B cell (primary cell): Measurements from ENCODE around the gene FGA. TPM values are rescaled to one million over a fixed set of nuclear protein-coding genes. Genes with fewer than 3 reads are reported as not detected.

ENCODE experiments used
- ATAC-seq: fragments of 200-7000 bp; cut with Tn5 transposase; one replicate; pipeline ENCODE4 v1.10.0; 2021; ENCODE audit warnings: low read depth, mild to moderate bottlenecking, moderate number of reproducible peaks, moderate library complexity
- CTCF ChIA-PET: fragments of 350-600 bp; sonication (Branson Sonifier 250); formaldehyde crosslinking; loops from one replicate; lab custom pipeline; 2021; ENCODE audit warnings: antibody characterized with exemption, inconsistent platforms; lab: Charles Lee
- POLR2A ChIA-PET: fragments of 350-600 bp; sonication (Branson Sonifier 250); formaldehyde crosslinking; loops from one replicate; lab custom pipeline; 2021; ENCODE audit warnings: antibody characterized with exemption; lab: Charles Lee
- DNase-seq: peaks from one replicate; pipeline ENCODE4 v3.0.0; 2013
- H2AFZ ChIP-seq: 2 replicates; pipeline ENCODE4 v1.6.1; 2012; ENCODE audit warnings: mild to moderate bottlenecking, low read depth, low read length; ENCODE audit not compliant: insufficient read depth, poor library complexity, severe bottlenecking
- H3K27ac ChIP-seq, 2 donors: 1 replicate in 1 of 2; 2 replicates in 1 of 2; pipeline ENCODE4 v1.5.1; 2012 to 2013; ENCODE audit warnings: low read length in 2 of 2, mild to moderate bottlenecking in 2 of 2, moderate library complexity in 1 of 2
- H3K27me3 ChIP-seq, 4 experiments: fragments of 200-600 bp in 1 of 4; sonication (generic) in 1 of 4; replicated peaks in 1 of 4; 1 replicate in 2 of 4; 2 replicates in 2 of 4; pipeline versions ENCODE4 v1.6.1 to v1.7.0; 2013 to 2016; ENCODE audit warnings: low read length in 3 of 4, mild to moderate bottlenecking in 2 of 4, mixed read lengths in 1 of 4, moderate library complexity in 1 of 4; ENCODE audit not compliant: insufficient read depth in 4 of 4, control insufficient read depth in 3 of 4; ENCODE audit errors: control extremely low read depth in 1 of 4
- H3K36me3 ChIP-seq, 2 experiments: replicated peaks in 1 of 2; 1 replicate in 1 of 2; 2 replicates in 1 of 2; pipeline versions ENCODE4 v1.6.1 to v1.7.1; 2013; ENCODE audit warnings: low read length in 1 of 2; ENCODE audit not compliant: insufficient read depth in 2 of 2, control insufficient read depth in 1 of 2; ENCODE audit errors: control extremely low read depth in 1 of 2, extremely low read depth in 1 of 2
- H3K4me1 ChIP-seq, 2 donors: fragments of 200-600 bp in 1 of 2; sonication (generic) in 1 of 2; 1 replicate in 1 of 2; 2 replicates in 1 of 2; pipeline versions ENCODE4 v1.5.1 to v1.6.1; 2013 to 2017; ENCODE audit warnings: low read length in 2 of 2; ENCODE audit not compliant: control insufficient read depth in 2 of 2, insufficient read depth in 2 of 2
- H3K4me2 ChIP-seq: replicated peaks from 2 replicates; pipeline ENCODE3; 2012; ENCODE audit warnings: mild to moderate bottlenecking, low read depth, low read length; ENCODE audit not compliant: poor library complexity, severe bottlenecking
- H3K4me3 ChIP-seq, 5 experiments: fragments of 200-600 bp in 1 of 5; sonication (generic) in 1 of 5; 1 replicate in 3 of 5; 2 replicates in 2 of 5; pipeline versions ENCODE4 v1.5.1 to v1.7.0; 2011 to 2016; ENCODE audit warnings: low read length in 4 of 5, mild to moderate bottlenecking in 4 of 5, low read depth in 2 of 5, control low read depth in 1 of 5, moderate library complexity in 1 of 5; ENCODE audit not compliant: insufficient read depth in 1 of 5; ENCODE audit errors: control extremely low read depth in 1 of 5, extremely low read depth in 1 of 5
- H3K79me2 ChIP-seq: fragments of 200-600 bp; sonication (generic); one replicate; pipeline ENCODE4 v1.6.0; 2016; ENCODE audit warnings: low read length; ENCODE audit not compliant: control insufficient read depth, insufficient read depth
- H3K9ac ChIP-seq: fragments of 200-600 bp; sonication (generic); 2 replicates; pipeline ENCODE4 v1.6.1; 2017; ENCODE audit warnings: mild to moderate bottlenecking, low read length, moderate library complexity
- H3K9me3 ChIP-seq, 3 donors: one replicate each; pipeline versions ENCODE4 v1.6.1 to v1.7.1; 2013; ENCODE audit warnings: low read length in 2 of 3; ENCODE audit not compliant: control insufficient read depth in 2 of 3, insufficient read depth in 1 of 3; ENCODE audit errors: control extremely low read depth in 1 of 3
- H4K20me1 ChIP-seq: 2 replicates; pipeline ENCODE4 v1.6.0; 2012; ENCODE audit warnings: mild to moderate bottlenecking, low read length; ENCODE audit not compliant: insufficient read depth, control insufficient read depth, poor library complexity, severe bottlenecking
- H3K27ac Mint-ChIP-seq: one replicate; pipeline ENCODE4 v1.8.0; 2021; ENCODE audit warnings: mixed read lengths
- H3K27me3 Mint-ChIP-seq: one replicate; pipeline ENCODE4 v1.8.0; 2021; ENCODE audit warnings: mixed read lengths
- H3K4me1 Mint-ChIP-seq: one replicate; pipeline ENCODE4 v1.8.0; 2021; ENCODE audit warnings: mixed read lengths
- H3K4me3 Mint-ChIP-seq: one replicate; pipeline ENCODE4 v1.8.0; 2021; ENCODE audit warnings: mixed read lengths
- H3K9me3 Mint-ChIP-seq: one replicate; pipeline ENCODE4 v1.8.0; 2022; ENCODE audit warnings: mixed read lengths; ENCODE audit not compliant: insufficient read depth
- EZH2 ChIP-seq: IDR thresholded peaks from 2 replicates; pipeline ENCODE4 v1.6.1; 2012; ENCODE audit warnings: borderline replicate concordance, low read depth, mild to moderate bottlenecking, moderate library complexity, low read length; ENCODE audit not compliant: insufficient read depth, poor library complexity, severe bottlenecking
- WGBS: methylation state at CpG from one replicate; pipeline ENCODE4 v1.1.5; 2013; ENCODE audit warnings: missing lambda C conversion rate; ENCODE audit not compliant: insufficient coverage; 5-methylcytosine and 5-hydroxymethylcytosine counted together
- intact Hi-C: fragments of 100-400 bp; cut with micrococcal nuclease; formaldehyde crosslinking; loops from one replicate; pipeline ENCODE4 v1.10.0; 2022
- polyA plus RNA-seq: library from polyadenylated mRNA; depleted of rRNA; stranded (reverse); fragments of >200 nt; gene quantifications from 2 replicates; pipeline ENCODE4 v1.2.3, GENCODE V29; 2012
- total RNA-seq, 2 donors: library from RNA; stranded (reverse); fragments of 120-200 nt in 1 of 2; gene quantifications; 1 replicate in 1 of 2; 2 replicates in 1 of 2; pipeline versions ENCODE4 v1.2.3 to v1.2.4, GENCODE V29; 2013 to 2022
- TF ChIP-seq, protein P1 (sequence below): fragments of 200-600 bp; IDR thresholded peaks from one replicate; pipeline ENCODE4 v1.8.0; 2022; ENCODE audit warnings: antibody characterized with exemption, mild to moderate bottlenecking

The FGA gene
- total and polyA plus RNA-seq, 2 donors (not counting 1 experiment from before 2014, with no cell fraction given): not detected

DNA sequence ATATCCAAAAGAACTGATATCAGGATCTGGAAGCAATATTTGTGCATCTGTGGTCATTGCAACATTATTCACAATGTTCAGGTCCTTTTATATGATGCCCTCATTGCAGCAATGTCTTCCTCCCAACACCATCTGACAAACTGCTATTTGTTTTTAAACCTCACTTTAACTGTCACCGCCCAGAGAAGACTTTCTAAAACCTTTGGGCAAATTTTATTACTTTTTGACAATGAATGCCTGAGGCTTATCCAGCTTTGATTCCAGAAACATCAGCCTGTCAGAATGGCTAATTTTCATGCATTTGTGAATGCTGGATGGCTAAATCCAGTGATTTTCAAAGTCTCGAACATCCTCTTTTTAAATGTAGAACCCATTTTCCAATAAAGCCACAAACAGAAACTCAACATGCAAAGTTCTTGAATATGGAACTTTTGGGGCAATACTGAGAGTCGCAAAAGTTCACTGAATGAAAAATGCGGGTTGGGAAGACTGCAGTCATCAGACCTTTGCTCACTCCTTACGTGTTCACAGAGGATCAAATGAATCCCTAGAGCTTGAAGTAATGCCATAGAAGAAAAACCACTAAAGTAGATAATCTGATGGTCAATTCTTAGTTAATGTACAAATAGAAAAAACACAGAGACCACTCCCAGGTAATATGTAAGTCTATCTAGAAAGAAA is 17.2 kb downstream of the FGA start:
- Mint-ChIP-seq H3K4me3 (no peak overlapping the region), H3K27me3 (peaks cover 28% of the 10 kb centered on the region), H3K4me1 (no peaks in the 10 kb centered on the region), H3K9me3 (no peaks in the 10 kb centered on the region), H3K27ac (no peak overlapping the region)
- ChIA-PET POLR2A (no interaction called here), CTCF (interaction anchor here (1.0 kb wide), 1 partner anchor 45 kb away, joined by 3 read pairs; no protein-coding TSS in a partner anchor)
- DNase-seq (no peak), ATAC-seq (no peak)
- no peak overlapping the region for H2AFZ ChIP-seq
- no peaks in the 10 kb centered on the region for H4K20me1 ChIP-seq
- TF ChIP-seq EZH2: no peak
- TF ChIP-seq, protein P1, sequence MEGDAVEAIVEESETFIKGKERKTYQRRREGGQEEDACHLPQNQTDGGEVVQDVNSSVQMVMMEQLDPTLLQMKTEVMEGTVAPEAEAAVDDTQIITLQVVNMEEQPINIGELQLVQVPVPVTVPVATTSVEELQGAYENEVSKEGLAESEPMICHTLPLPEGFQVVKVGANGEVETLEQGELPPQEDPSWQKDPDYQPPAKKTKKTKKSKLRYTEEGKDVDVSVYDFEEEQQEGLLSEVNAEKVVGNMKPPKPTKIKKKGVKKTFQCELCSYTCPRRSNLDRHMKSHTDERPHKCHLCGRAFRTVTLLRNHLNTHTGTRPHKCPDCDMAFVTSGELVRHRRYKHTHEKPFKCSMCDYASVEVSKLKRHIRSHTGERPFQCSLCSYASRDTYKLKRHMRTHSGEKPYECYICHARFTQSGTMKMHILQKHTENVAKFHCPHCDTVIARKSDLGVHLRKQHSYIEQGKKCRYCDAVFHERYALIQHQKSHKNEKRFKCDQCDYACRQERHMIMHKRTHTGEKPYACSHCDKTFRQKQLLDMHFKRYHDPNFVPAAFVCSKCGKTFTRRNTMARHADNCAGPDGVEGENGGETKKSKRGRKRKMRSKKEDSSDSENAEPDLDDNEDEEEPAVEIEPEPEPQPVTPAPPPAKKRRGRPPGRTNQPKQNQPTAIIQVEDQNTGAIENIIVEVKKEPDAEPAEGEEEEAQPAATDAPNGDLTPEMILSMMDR: no peak
- H3K4me3 ChIP-seq: no peak overlapping the region
- H3K36me3 ChIP-seq: no peaks in the 10 kb centered on the region
- no peak overlapping the region for H3K9ac ChIP-seq
- intact Hi-C loops: no loop called here
- no peak overlapping the region for H3K4me2 ChIP-seq
- H3K27ac ChIP-seq: no peak overlapping the region
- no peaks in the 10 kb centered on the region for H3K27me3 ChIP-seq
- no peaks in the 10 kb centered on the region for H3K9me3 ChIP-seq
- H3K79me2 ChIP-seq: no peaks in the 10 kb centered on the region
- H3K4me1 ChIP-seq: no peaks in the 10 kb centered on the region
- 100% methylated on average over 2 of the region's 5 CpGs for WGBS

DNA sequence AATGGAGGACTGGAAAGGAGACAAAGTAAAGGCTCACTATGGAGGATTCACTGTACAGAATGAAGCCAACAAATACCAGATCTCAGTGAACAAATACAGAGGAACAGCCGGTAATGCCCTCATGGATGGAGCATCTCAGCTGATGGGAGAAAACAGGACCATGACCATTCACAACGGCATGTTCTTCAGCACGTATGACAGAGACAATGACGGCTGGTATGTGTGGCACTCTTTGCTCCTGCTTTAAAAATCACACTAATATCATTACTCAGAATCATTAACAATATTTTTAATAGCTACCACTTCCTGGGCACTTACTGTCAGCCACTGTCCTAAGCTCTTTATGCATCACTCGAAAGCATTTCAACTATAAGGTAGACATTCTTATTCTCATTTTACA is 21.0 kb downstream of the FGA start:
- Histone ChIP-seq H3K4me3 (no peak overlapping the region), H3K27ac (no peak overlapping the region), H2AFZ (no peak overlapping the region), H3K4me1 (no peaks in the 10 kb centered on the region), H3K9me3 (no peaks in the 10 kb centered on the region), H4K20me1 (no peaks in the 10 kb centered on the region), H3K27me3 (no peaks in the 10 kb centered on the region), H3K4me2 (no peak overlapping the region), H3K36me3 (no peaks in the 10 kb centered on the region), H3K9ac (no peak overlapping the region), H3K79me2 (no peaks in the 10 kb centered on the region)
- DNase-seq (no peak), ATAC-seq (no peak)
- 87% methylated on average over 4 of the region's 5 CpGs for WGBS
- intact Hi-C loops: no loop called here
- CTCF ChIA-PET: interaction anchor here (1.6 to 2.3 kb wide), 2 partner anchors 10 to 17 kb away, joined by 3 to 8 read pairs; no protein-coding TSS in a partner anchor
- POLR2A ChIA-PET: no interaction called here
- peaks cover 21% of the 10 kb centered on the region for H3K27me3 Mint-ChIP-seq
- H3K9me3 Mint-ChIP-seq: no peaks in the 10 kb centered on the region
- no peaks in the 10 kb centered on the region for H3K4me1 Mint-ChIP-seq
- TF ChIP-seq, protein P1: no peak
- no peak for TF ChIP-seq EZH2
- no peak overlapping the region for H3K27ac Mint-ChIP-seq
- H3K4me3 Mint-ChIP-seq: no peak overlapping the region
